GM21786 (cell line): Measurements from ENCODE around the gene ATP12A.

ENCODE experiments used
- ATAC-seq: cut with Tn5 transposase; IDR thresholded peaks from one replicate; pipeline ENCODE4 v1.9.1; 2021; ENCODE audit not compliant: unreplicated experiment

Gene ATP12A

DNA sequence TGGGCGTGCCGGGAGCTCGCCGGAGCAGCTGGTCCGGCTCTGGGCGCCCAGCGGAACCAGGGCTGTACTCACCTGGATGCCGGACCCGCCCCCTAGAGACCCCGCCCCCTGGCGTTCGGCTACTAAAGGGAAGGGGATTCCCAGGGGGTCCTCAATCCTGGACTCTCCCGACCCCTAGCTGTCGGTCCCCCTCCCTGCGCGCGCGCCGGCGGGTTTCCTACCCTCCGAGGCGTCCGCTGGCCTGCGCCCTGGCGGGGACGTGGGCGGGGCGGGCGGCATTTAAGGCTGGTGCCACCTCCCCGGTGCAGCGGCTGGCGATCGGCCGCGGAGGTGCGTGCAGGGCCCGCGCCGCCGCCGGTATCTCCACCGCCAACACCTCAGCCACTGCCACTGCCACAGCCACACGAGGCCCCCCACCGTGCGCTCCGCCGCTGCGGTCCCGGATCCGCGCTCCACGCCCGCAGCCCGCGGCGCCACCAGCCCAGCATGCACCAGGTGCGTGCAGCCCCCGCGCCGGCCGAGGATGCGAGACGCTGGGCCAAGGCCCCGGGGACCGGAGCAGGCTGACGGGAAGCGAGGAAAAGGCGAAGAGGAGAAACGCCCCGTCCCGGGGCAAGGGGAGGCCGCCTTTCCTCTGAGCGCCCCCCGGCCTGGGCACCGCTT lies at the start of gene ATP12A:
ATP12A (plus strand) TSS at position 151 of the 663 bp plus-strand sequence; CDS start at position 487, 336 bp downstream.
- ATAC-seq, result no peak

DNA sequence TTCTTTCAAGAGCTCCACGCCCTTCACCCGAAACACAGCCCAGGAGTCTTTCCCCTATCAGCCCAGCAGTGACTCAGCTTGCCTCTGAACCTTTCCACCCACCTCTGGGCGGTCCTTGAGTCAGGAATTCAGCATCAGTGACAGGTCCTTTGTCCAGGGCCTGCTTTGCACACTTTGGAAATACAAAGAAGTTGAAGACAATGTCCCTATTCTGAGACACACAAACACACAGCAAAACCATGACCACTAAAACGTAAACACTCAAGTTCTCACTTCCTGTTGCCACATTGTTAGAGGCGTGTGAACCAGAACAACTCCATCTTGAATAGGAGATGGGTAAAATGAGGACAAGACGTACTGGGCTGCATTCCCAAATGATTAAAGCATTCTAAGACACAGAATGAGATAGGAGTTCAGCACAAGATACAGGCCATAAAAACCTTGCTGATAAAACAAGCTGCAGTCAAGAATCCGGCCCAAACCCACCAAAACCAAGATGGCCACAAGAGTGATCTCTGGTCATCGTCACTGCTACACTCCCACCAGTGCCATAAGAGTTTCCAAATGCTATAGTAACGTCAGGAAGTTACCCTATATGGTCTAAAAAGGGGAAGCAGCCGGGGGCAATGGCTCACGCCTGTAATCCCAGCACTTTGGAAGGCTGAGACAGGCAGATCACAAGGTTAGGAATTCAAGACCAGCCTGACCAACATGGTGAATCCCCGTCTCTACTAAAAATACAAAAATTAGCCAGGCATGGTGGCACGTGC lies 49.2 kb upstream of the ATP12A start:
- no peak for ATAC-seq

DNA sequence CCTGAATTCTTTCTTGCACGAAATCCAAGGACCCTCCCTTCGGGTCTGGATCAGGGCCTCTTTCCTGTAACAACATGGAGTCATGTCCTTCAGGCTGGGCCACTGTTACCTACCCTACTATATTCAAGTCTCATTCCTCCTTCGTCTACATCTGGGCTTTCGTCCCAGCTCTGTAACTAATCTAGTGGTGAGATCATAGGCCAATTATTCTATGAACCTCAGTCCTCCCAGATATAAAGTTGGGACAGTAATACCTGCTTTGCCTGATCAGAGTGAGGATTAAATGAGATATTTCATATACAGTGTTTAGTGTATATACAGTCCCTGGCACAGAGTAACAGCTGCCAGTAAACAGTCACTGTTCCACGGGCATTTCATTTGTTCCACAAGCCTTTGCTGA lies 48.3 kb upstream of the ATP12A start:
- ATAC-seq, result no peak

DNA sequence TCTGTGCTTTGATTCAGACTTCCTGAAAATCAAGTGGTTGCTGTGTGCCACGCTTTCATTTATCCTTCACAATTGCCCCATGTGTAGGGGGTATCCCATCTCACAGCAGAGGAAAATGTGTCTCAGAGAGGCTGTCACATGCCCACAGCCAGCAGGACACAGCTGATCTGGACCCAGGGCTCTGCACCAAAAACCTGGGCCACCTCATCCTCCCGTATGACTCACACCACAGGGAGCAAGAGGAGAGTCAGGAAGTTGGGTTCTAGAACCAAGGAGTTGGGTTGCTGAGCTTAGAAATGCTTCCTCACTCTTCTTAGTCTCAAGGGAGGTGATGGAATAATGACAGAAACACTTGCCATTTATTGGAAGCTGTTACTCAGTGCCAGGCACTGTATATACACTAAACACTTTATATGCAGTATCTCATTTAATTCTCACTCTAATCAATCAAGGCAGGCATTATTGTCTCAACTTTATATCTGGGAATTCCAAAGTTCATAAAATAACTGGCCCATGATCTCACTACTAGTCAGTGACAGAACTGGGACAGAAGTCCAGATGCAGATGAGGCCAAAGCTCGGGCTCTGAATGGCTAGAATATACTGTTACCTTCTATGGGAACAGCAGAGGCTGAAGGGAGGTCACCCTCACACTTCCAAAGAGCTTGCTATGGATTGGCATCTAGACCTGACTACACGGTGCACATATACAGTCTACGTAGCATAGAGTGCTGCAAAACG lies 47.7 kb upstream of the ATP12A start:
- ATAC-seq, result no peak

GRCh38 chr13:24636776-24637175 lies 43.4 kb upstream of the ATP12A start:
- no peak for ATAC-seq

GRCh38 chr13:24638096-24638495 lies 42.1 kb upstream of the ATP12A start:
- ATAC-seq, result no peak

DNA sequence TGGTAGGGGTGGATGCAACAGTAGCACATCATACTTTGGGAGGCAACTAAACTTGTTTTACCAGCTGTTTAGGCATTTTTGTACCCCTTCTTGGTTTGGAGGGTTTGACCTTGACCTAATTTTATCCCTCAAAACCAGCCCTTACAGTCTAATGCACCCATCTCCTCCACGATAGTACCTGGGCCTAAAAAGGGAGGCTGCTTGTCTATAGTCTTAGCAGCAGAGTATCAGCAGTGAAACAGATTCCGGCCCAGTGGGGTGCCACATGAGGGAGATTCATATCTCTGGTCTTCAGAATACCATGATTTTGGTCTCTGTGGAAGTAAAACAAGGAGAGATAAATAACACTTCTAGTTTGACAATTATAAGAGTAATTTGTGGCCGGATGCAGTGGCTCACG lies 39.5 kb upstream of the ATP12A start:
- no peak for ATAC-seq

DNA sequence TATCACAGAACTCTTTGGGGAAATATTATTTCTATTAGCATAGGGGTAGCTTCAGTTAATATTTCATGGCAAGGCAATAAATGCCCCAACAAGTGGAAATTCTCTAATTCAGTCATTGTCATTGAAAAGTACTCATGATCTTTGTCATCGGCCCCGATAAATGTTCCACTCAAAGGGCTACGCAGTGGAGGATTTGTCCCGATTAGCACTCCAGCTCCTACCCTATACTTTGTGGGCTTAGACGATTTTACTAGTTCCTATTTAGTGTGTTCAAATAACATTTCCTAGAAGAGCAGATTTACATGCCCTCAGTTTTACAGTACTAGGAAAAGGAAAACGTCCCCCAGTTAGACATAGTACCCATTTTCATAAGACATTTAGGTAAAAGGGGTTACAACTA lies 38.0 kb upstream of the ATP12A start:
- ATAC-seq, result no peak

- no peak for ATAC-seq
Observed at GRCh38 chr13:24644036-24644435, 36.2 kb upstream of the ATP12A start.

- no peak for ATAC-seq
Observed at GRCh38 chr13:24648271-24648670, 31.9 kb upstream of the ATP12A start.

DNA sequence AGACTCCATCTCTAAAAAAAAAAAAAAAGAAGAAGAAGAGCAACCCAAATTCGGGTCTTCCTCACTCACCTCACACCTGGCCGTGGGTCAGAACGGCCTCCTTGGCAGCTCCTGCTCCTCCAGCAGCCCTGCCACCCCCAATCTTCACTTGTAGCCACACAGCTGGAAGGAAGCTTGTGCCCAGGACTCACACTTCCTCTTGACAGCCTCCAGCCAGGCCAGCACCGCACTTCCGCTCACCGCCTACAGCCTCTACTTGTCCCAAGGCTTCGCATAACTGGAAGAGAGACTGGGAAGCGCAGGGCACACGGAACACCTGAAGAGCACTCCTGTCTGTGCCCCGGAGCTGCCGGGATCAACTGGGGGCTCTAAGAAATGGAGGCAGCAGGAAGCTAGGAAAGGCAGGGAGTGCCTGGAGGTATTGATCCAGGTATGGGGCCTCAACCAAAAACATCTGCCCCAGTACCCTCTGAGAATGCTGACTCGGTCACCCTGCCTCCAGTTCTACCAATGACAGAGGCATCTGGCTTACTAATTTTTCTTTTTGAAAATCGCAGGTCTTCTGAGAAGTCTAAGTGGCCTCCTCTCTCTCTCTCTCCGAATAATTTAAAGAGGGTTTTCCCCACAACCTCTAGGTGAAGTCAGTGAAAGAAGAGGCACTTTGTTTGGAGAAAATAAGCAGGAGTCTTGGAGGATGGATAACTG lies 31.1 kb upstream of the ATP12A start:
- ATAC-seq, result peak; percentile 60

GRCh38 chr13:24649688-24650043 lies 30.5 kb upstream of the ATP12A start:
- no peak for ATAC-seq

DNA sequence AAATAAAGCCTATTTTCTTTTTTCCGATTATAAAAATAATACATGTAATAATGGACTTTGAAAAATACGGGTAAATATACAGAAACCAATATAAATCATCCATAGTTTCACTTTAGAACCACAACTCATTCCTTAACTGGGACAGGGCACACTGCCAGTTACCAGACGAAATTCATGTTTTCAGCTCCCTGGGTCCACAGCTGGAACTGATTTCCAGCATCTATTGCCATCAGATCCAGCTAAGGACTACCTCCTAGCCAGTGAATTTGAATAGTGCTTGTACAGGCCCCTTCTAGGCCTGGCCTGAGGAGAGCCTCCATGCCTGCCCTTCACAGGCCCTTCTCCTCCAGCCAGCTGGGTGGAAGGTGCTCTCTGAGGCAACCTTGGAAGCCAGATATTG lies 30.0 kb upstream of the ATP12A start:
- no peak for ATAC-seq

DNA sequence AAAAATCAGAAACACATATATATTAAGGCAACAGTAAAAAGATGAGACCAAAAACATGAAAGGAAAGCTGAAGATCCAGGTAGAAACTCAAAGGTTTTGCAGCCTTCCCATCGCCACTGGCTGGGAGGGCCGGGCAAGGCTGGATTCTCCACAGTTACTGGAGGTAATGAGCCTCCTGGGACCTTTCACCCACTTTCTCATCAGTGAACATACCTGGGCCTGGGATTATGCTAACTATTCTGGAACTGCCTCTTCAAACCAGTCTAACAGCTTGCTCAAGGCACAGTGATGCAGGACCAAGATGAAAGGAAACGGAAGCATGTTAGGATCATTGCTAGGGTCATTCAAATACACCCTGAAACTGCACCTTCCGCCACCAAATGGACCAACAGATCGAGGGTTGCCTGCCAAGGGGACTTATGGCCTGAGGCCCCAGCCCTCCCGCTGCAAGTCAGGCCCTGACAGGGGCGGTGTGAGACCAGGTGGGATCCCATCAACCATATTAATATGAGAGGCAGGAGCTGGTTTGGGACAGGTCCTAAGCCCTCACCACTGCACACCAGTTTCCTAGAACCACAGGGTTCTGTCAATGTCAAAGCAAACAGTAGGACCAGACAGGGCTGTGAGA lies 28.4 kb upstream of the ATP12A start:
- no peak for ATAC-seq

DNA sequence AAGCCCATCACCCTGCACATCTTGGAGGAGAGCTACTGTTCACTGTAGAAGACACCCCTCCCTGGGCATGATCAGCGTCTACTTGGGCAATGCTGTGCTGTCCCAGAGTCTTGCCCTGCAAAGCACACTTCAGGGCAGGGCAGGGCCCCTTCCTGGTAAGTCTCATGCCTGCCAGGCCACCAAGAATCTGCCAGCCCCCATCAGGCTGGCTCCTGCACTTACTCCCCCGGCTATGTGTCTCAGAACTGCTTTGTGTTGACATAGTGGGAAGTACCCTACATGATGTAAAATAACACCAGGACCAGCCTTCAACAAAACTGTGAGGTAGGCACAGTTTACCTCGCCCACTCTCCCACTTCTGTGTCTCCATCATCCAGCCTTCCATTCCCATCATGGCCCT lies 27.8 kb upstream of the ATP12A start:
- ATAC-seq, result no peak

DNA sequence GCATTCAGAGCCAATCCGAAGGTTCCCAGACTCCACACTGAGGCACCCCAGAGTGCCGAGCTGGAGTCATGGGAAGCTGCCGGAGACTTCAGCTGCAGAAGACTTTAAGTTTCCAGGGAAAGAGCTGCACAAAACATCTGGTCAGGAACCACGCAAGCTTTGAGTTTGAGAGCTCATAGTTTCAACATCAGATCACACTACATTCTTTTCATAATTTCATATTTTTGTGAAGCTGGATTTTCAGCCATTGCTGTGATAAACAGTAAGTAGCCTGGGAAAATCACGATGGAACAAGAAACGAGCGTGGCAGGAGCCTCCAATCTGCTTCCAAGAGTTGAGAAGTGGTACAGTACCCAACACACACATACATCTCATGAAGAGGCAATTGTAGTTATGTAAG lies 25.5 kb upstream of the ATP12A start:
- no peak for ATAC-seq

DNA sequence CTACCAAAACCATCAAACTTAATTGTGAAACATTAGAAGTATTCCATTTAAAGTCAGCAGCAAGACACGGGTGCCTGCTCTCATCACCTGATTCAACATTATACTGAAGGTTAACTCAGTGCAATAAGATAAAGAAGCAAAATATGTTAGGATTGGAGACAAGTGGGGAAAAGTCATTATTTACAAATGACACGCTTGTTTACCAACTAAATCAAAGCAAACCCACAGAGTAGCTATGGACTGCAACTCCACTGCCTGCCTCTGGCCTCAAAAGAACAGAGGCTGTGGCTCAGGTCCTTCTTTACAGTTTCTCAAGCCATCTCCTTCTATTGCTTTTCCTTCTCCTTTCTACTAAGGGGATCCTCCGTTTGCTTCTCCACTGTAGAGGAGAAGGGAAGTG lies 21.0 kb upstream of the ATP12A start:
- no peak for ATAC-seq

DNA sequence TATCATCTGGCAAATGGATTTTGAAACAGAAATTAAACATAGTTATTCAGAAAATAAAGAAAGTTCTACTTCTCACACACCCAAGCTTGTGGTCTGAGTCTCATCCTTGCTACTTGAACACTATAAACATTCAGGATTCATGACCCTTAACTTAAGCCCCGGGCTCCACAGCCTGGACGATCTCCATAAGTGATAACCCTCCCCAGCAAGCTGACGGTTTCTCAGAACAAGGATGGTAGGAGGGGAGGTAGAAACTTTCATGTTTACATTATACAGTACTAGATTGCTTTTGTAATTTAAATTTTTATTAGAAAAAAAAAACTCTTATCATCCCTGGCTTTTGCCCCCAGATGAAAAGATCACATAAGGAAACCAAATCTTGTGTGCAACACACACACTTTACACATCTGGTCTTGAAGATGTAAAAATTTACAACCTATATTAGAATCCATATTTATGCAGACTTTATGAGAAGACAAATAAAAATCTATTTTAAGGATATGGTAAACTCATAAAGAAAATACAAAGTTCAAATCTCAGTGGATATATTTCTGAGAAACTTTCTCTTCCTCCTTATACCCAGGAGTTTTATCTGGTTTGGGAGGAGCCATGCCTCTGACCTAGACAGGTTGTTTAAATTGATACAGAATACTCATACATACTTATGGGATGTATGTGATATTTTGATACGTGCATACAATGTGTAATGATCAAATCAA lies 20.0 kb upstream of the ATP12A start:
- no peak for ATAC-seq

DNA sequence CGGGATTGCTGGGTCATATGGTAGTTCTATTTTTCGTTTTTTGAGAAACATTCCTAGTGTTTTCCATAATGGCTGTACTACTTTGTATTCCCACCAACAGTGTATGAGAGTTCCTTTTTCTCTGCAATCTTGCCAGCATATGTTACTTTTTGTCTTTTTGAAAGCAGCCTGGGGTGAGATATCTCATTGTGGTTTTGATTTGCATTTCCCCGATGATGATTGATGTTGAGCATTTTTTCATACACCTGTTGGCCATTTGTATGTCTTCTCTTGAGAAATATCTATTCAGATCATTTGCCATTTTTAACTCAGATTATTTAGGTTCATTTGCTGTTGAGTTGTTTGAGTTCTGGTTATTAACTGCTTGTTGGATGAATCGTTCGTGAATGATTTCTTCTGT lies 18.5 kb upstream of the ATP12A start:
- ATAC-seq, result no peak
